ENCODE results near the gene AHCYL1.

- TF ChIP-seq TCF12 (IDR thresholded peaks at IDR 0.05; ENCODE audit: low read depth, low read length) (no peak), CHD2 (IDR thresholded peaks at IDR 0.05; ENCODE audit: low read length) (no peak), CTCF (IDR thresholded peaks at IDR 0.05; ENCODE audit: control extremely low read depth in 1 of 3, insufficient read depth in 1 of 3, low read depth in 1 of 3, low read length in 3 of 3) (no peak), EZH2 (IDR thresholded peaks at IDR 0.05; ENCODE audit: low read depth, low read length, severe bottlenecking) (no peak)
Measured at GRCh38 chr1:110017792-110018191, 33.2 kb downstream of the AHCYL1 start.

Measured in H1 (cell line).